K562 (cell line): Measurements from ENCODE around the gene AMMECR1. TPM values are rescaled to one million over a fixed set of nuclear protein-coding genes. Genes with fewer than 3 reads are reported as not detected.

Experiments
- ATAC-seq: fragments of 200-7000 bp; cut with Tn5 transposase; 3 replicates; pipeline ENCODE4 v1.9.1; 2020; ENCODE audit warnings: moderate library complexity
- BruUV-seq: library from RNA; stranded (reverse); fragments of 400-500 nt; replicated peaks from 2 replicates; lab custom pipeline; 2021; lab: Mats Ljungman, UMichigan
- CTCF ChIA-PET: fragments of 300-600 bp; formaldehyde crosslinking; extraction: SDS; loops from one replicate; lab custom pipeline; 2021; ENCODE audit warnings: low intra/inter-chr PET ratio; lab: Yijun Ruan, JAX
- POLR2A ChIA-PET: fragments of 300-600, 350-650 bp; sonication (Branson Sonifier 250); formaldehyde crosslinking; extraction: SDS; loops from one replicate; lab custom pipeline; 2021; ENCODE audit warnings: antibody characterized with exemption, inconsistent platforms; lab: Yijun Ruan, JAX
- DNase-seq, 4 experiments: peaks; one replicate each; pipeline versions ENCODE4 v3.0.0 to v3.0.0-alpha.2; 2011 to 2018; ENCODE audit warnings: low spot score in 3 of 4, mixed read lengths in 3 of 4; ENCODE audit errors: extremely low read depth in 1 of 4
- FAIRE-seq: peaks from 2 replicates; lab custom pipeline; 2011; peaks lifted over from hg19 to GRCh38; lab: Jason Lieb, UNC
- H2AFZ ChIP-seq: 2 replicates; pipeline ENCODE4 v1.6.0; 2011; ENCODE audit warnings: low read depth, low read length, control low read depth, inconsistent platforms
- H3K27ac ChIP-seq: fragments of 200-600 bp; 3 replicates; pipeline ENCODE4 v1.8.0; 2011; ENCODE audit warnings: low read depth, mild to moderate bottlenecking, control low read depth, inconsistent platforms, low read length, moderate library complexity, mixed read lengths; ENCODE audit errors: extremely low read depth
- H3K27me3 ChIP-seq, 2 experiments: fragments of 300-600 bp in 1 of 2; 2 replicates in 1 of 2; 3 replicates in 1 of 2; pipeline versions ENCODE4 v1.6.0 to v1.8.0; 2011; ENCODE audit warnings: inconsistent platforms in 2 of 2, low read length in 2 of 2, mild to moderate bottlenecking in 1 of 2, mixed read lengths in 1 of 2, moderate library complexity in 1 of 2; ENCODE audit not compliant: control insufficient read depth in 2 of 2, insufficient read depth in 2 of 2
- H3K36me3 ChIP-seq: fragments of 300-600 bp; 3 replicates; pipeline ENCODE4 v1.8.0; 2011; ENCODE audit warnings: mild to moderate bottlenecking, low read length, inconsistent platforms; ENCODE audit not compliant: control insufficient read depth, insufficient read depth
- H3K4me1 ChIP-seq, 2 experiments: fragments of 200-600 bp in 1 of 2; replicated peaks in 1 of 2; 2 replicates in 1 of 2; 3 replicates in 1 of 2; pipeline versions ENCODE4 v1.5.1 to v1.8.0; 2011; ENCODE audit warnings: inconsistent platforms in 2 of 2, low read length in 2 of 2, mild to moderate bottlenecking in 1 of 2, mixed read lengths in 1 of 2, moderate library complexity in 1 of 2; ENCODE audit not compliant: control insufficient read depth in 2 of 2, insufficient read depth in 2 of 2
- H3K4me2 ChIP-seq: 2 replicates; pipeline ENCODE4 v1.6.1; 2011; ENCODE audit warnings: low read length, control low read depth, inconsistent platforms, mixed read lengths; ENCODE audit not compliant: insufficient read depth
- H3K4me3 ChIP-seq: fragments of 200-600 bp; sonication (generic), shearing (Covaris generic); 2 replicates; pipeline ENCODE4 v1.5.1; 2016; ENCODE audit warnings: control low read depth, inconsistent platforms
- H3K79me2 ChIP-seq: fragments of 200-600 bp; 3 replicates; pipeline ENCODE4 v1.8.0; 2011; ENCODE audit warnings: low read length, inconsistent platforms; ENCODE audit not compliant: control insufficient read depth, insufficient read depth
- H3K9ac ChIP-seq, 2 experiments: 2 replicates each; pipeline versions ENCODE4 v1.6.0 to v1.6.1; 2011; ENCODE audit warnings: low read depth in 2 of 2, low read length in 2 of 2, control low read depth in 1 of 2, inconsistent platforms in 1 of 2, mild to moderate bottlenecking in 1 of 2, mixed read lengths in 1 of 2; ENCODE audit not compliant: insufficient read depth in 1 of 2
- H3K9me1 ChIP-seq: one replicate; pipeline ENCODE4 v1.6.0; 2011; ENCODE audit warnings: inconsistent platforms, mild to moderate bottlenecking, low read length, moderate library complexity; ENCODE audit not compliant: control insufficient read depth, insufficient read depth
- H3K9me3 ChIP-seq: replicated peaks from 2 replicates; pipeline ENCODE4 v1.5.1; 2011; ENCODE audit warnings: low read depth, low read length, inconsistent platforms; ENCODE audit not compliant: control insufficient read depth, insufficient read depth
- H4K20me1 ChIP-seq: replicated peaks from 2 replicates; pipeline ENCODE4 v1.6.1; 2011; ENCODE audit warnings: low read length, inconsistent platforms, mixed read lengths; ENCODE audit not compliant: control insufficient read depth, insufficient read depth
- CBX5 ChIP-seq: IDR thresholded peaks from 2 replicates; pipeline ENCODE4 v1.6.1; 2014; ENCODE audit warnings: low read depth, borderline replicate concordance
- ETV5 ChIP-seq: sonication (generic); formaldehyde crosslinking; IDR thresholded peaks from 2 replicates; pipeline ENCODE4 v1.4.0; 2020; ENCODE audit warnings: low read depth, mild to moderate bottlenecking, missing genetic modification reagents
- ZNF253 ChIP-seq: fragments of 250-450 bp; sonication (Bioruptor Pico); conservative IDR thresholded peaks from 2 replicates; pipeline ENCODE4 v1.6.1; 2021; ENCODE audit warnings: mild to moderate bottlenecking
- ZNF407 ChIP-seq: fragments of 450-650 bp; IDR thresholded peaks from 2 replicates; pipeline ENCODE4 v1.6.1; 2016; ENCODE audit warnings: low read depth
- WGBS: fragments of 100-300 bp; shearing (Covaris generic); methylation state at CpG from one replicate; pipeline ENCODE4 v1.1.6; 2016; ENCODE audit warnings: low coverage, mixed read lengths; ENCODE audit not compliant: insufficient coverage; ENCODE audit errors: missing lambda C conversion rate; 5-methylcytosine and 5-hydroxymethylcytosine counted together
- in situ Hi-C: fragments of 300-500 bp; cut with MboI; formaldehyde crosslinking; loops from 4 replicates; pipeline ENCODE4 v1.15.0; 2018; ENCODE audit warnings: inconsistent platforms, mixed read lengths
- intact Hi-C: fragments of 100-400 bp; cut with micrococcal nuclease; formaldehyde crosslinking; loops from 2 replicates; pipeline ENCODE4 v1.14.2; 2022
- polyA plus RNA-seq, 8 experiments: library from polyadenylated mRNA; depleted of rRNA in 4 of 8; stranded (reverse) in 5 of 8; unstranded in 3 of 8; fragments of >200 nt; fragmentation: Nextera tagmentation in 2 of 8; fragmentation: Illumina TruSeq in 1 of 8; extraction: Ambion mirVana in 2 of 8; extraction: Trizol in 1 of 8; gene quantifications; 2 replicates each; pipeline versions ENCODE4 v1.2.1 to v1.2.3, GENCODE V29; 2011 to 2014; ENCODE audit warnings: inconsistent platforms in 1 of 8, missing spikeins in 1 of 8
- total RNA-seq, 7 experiments: library from RNA; depleted of rRNA in 6 of 7; stranded (reverse); fragments of >200 nt in 6 of 7; fragmentation: Illumina TruSeq in 2 of 7; extraction: Trizol in 2 of 7; gene quantifications; 2 replicates each; pipeline versions ENCODE4 v1.2.1 to v1.2.3, GENCODE V29; 2011 to 2021; ENCODE audit warnings: low replicate concordance in 1 of 7
- TF ChIP-seq, protein P1 (sequence below): fragments of 450-650 bp; formaldehyde crosslinking; conservative IDR thresholded peaks from 2 replicates; pipeline ENCODE4 v1.4.0; 2022; ENCODE audit warnings: mild to moderate bottlenecking, missing genetic modification characterization

The AMMECR1 gene
- total and polyA plus RNA-seq, 9 of the 15 experiments (the other 6 are each of a cell fraction or from before 2014, with no cell fraction given) = 13.9 to 36.7 (median 23.6) TPM

- Histone ChIP-seq H3K27me3 (no peaks in the 10 kb centered on the region), H3K79me2 (no peaks in the 10 kb centered on the region), H4K20me1 (no peaks in the 10 kb centered on the region), H3K9ac (no peak overlapping the region), H3K4me3 (no peak overlapping the region)
- TF ChIP-seq ETV5 (no peak), ZNF407 (no peak), ZNF253 (no peak), CBX5 (no peak)
- TF ChIP-seq, protein P1, sequence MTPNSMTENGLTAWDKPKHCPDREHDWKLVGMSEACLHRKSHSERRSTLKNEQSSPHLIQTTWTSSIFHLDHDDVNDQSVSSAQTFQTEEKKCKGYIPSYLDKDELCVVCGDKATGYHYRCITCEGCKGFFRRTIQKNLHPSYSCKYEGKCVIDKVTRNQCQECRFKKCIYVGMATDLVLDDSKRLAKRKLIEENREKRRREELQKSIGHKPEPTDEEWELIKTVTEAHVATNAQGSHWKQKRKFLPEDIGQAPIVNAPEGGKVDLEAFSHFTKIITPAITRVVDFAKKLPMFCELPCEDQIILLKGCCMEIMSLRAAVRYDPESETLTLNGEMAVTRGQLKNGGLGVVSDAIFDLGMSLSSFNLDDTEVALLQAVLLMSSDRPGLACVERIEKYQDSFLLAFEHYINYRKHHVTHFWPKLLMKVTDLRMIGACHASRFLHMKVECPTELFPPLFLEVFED (CRISPR knock-in tag) = no peak
- TF ChIP-seq, all 486 proteins: peak for 0
- no peak overlapping the region for H3K4me2 ChIP-seq
- in situ Hi-C loops = no loop called here
- intact Hi-C loops = no loop called here
- H3K4me1 ChIP-seq = peaks cover 0 to 7% of the 10 kb centered on the region in 2 experiments; a peak in 2 of 5 replicates
- no peak for FAIRE-seq
- BruUV-seq = no TSS peak
- H3K36me3 ChIP-seq = peaks cover 16% of the 10 kb centered on the region; the same call in 2 of the 3 replicates
- no peaks in the 10 kb centered on the region for H3K9me3 ChIP-seq
- DNase-seq = no peak
- CTCF ChIA-PET = no interaction called here
- WGBS = 81% methylated on average over 3 of the region's 4 CpGs
- no peaks in the 10 kb centered on the region for H3K9me1 ChIP-seq
- H2AFZ ChIP-seq = no peak overlapping the region
- POLR2A ChIA-PET = interaction anchor here (0.9 kb wide), 1 partner anchor 15 kb away, joined by 3 read pairs; no protein-coding TSS in a partner anchor
- H3K27ac ChIP-seq = no peak overlapping the region
- ATAC-seq = no peak
Measured at GRCh38 chrX:110192516-110192915, 125.4 kb downstream of the AMMECR1 start.
